Tibial artery (tissue), 4 donors: Measurements from ENCODE around the gene P4HA1.
"Not testable (repeated sequence)": the region's sequence is repeated elsewhere in the genome, so short reads cannot be mapped to it uniquely, and the experiment has no call there.

Experiments
- DNase-seq, 2 donors: peaks; one replicate each; pipeline ENCODE4 v3.0.0-alpha.2; 2019
- H3K27ac ChIP-seq, 2 donors: fragments of 200-600 bp; sonication (generic) in 1 of 2; 1 replicate in 1 of 2; 2 replicates in 1 of 2; pipeline ENCODE4 v1.5.1; 2018 to 2019; ENCODE audit warnings: mild to moderate bottlenecking in 1 of 2
- H3K27me3 ChIP-seq, 2 donors: fragments of 200-600 bp; sonication (generic) in 1 of 2; one replicate each; pipeline versions ENCODE4 v1.5.1 to v1.6.0; 2016 to 2019
- H3K36me3 ChIP-seq, 3 donors: fragments of 200-600 bp; sonication (generic) in 2 of 3; one replicate each; pipeline ENCODE4 v1.5.1; 2016 to 2019; ENCODE audit warnings: mild to moderate bottlenecking in 2 of 3
- H3K4me1 ChIP-seq, 4 donors: fragments of 200-600 bp; sonication (generic) in 2 of 4; 1 replicate in 3 of 4; 2 replicates in 1 of 4; pipeline ENCODE4 v1.5.1; 2016 to 2019
- H3K4me3 ChIP-seq, 2 donors: fragments of 200-600 bp; sonication (generic) in 1 of 2; 1 replicate in 1 of 2; 2 replicates in 1 of 2; pipeline ENCODE4 v1.5.1; 2018 to 2019; ENCODE audit warnings: mild to moderate bottlenecking in 2 of 2
- H3K9me3 ChIP-seq, 3 donors: fragments of 200-600 bp; sonication (generic) in 1 of 3; one replicate each; pipeline ENCODE4 v1.5.1; 2016 to 2019
- intact Hi-C: fragments of 100-400 bp; cut with DNase I; formaldehyde crosslinking; loops from one replicate; pipeline ENCODE4 v1.15.0; 2023; ENCODE audit warnings: low total_unique reads
- TF ChIP-seq, protein P1 (sequence below), 2 experiments: fragments of 200-600 bp in 1 of 2; fragments of 450-650 bp in 1 of 2; IDR thresholded peaks; one replicate each; pipeline ENCODE4 v1.5.1; 2017 to 2019; ENCODE audit warnings: antibody characterized with exemption in 2 of 2, mild to moderate bottlenecking in 1 of 2, moderate library complexity in 1 of 2

The P4HA1 gene

DNA sequence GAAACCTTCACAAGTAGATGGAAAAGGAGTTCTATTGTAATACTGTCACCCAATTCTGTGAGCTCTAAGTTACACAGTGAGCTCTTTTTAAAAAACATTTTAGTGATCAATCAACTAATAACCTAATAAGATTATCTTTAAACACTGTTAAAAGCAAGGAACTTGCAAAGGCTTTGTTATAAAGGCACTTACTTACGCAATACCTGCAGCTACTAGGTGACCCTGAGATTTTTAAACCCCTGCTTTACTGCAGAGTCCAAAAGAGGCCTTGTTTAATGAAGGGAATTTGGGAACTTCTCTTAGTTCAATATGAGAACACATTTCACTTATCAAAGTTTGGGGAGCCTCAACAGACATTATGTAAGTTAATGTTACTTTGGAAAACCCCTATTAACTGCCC, 53.3 kb downstream of the P4HA1 start:
- Histone ChIP-seq H3K9me3 (no peaks in the 10 kb centered on the region), H3K36me3 (peaks cover 0 to 9% (median 3%) of the 10 kb centered on the region in 3 donors), H3K4me3 (no peak overlapping the region), H3K27me3 (no peaks in the 10 kb centered on the region), H3K4me1 (peaks cover 0 to 33% (median 18%) of the 10 kb centered on the region in 4 donors), H3K27ac (peak overlapping the region in 1 of 2 donors; percentile 37)
- intact Hi-C loops, result no loop called here
- no peak for DNase-seq
- TF ChIP-seq, protein P1, sequence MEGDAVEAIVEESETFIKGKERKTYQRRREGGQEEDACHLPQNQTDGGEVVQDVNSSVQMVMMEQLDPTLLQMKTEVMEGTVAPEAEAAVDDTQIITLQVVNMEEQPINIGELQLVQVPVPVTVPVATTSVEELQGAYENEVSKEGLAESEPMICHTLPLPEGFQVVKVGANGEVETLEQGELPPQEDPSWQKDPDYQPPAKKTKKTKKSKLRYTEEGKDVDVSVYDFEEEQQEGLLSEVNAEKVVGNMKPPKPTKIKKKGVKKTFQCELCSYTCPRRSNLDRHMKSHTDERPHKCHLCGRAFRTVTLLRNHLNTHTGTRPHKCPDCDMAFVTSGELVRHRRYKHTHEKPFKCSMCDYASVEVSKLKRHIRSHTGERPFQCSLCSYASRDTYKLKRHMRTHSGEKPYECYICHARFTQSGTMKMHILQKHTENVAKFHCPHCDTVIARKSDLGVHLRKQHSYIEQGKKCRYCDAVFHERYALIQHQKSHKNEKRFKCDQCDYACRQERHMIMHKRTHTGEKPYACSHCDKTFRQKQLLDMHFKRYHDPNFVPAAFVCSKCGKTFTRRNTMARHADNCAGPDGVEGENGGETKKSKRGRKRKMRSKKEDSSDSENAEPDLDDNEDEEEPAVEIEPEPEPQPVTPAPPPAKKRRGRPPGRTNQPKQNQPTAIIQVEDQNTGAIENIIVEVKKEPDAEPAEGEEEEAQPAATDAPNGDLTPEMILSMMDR (IDR thresholded peaks at IDR 0.05), result no peak

DNA sequence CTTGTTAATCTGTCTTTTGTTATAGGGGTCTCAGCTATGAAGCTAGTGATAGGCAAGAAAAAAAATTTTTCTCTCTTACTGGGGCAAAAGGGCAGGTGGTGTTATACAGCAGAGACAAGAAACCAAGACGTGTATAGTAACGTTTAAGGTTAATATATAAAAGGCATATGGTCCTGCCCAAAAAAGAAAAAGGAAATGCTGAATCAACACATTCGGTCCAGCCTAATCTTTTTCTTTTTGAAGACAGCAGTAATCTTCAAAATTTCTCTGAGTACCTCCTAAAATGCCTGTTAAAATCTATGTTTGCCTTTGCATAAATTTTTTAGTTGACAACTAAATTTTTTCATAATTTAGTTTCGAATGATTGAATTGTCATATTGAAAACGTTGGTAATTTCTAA, 54.5 kb downstream of the P4HA1 start:
- no peak overlapping the region for H3K27ac ChIP-seq

DNA sequence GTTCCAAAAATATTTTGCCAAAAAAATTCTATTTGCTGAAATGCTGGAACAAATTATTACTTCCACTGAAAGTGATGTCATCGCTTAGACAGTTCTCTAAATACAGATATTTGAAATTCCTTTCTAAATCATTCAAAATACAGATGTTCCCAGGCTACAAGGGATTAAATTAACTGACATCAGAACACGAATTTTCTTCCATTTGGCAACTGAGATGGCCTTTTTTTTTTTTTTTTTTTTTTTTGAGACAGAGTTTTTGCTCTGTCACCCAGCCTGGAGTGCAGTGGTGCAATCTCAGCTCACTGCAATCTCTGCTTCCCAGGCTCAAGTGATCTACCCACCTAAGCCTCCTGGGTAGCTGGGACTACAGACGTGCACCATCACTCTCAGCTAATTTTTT, 57.0 kb downstream of the P4HA1 start:
- Histone ChIP-seq H3K4me3 (no peak overlapping the region), H3K4me1 (peaks cover 0 to 28% (median 14%) of the 10 kb centered on the region in 4 donors), H3K27me3 (no peaks in the 10 kb centered on the region), H3K9me3 (no peaks in the 10 kb centered on the region), H3K36me3 (peaks cover 0 to 10% (median 8%) of the 10 kb centered on the region in 3 donors), H3K27ac (peak overlapping the region; percentile 45 to 72)
- TF ChIP-seq, protein P1 (IDR thresholded peaks at IDR 0.05), result no peak
- DNase-seq, result peak; percentile 27 to 70
- intact Hi-C loops, result no loop called here

More for the DNA sequence above, 54.5 kb downstream of the P4HA1 start:
- Histone ChIP-seq H3K36me3 (peaks cover 3 to 9% (median 3%) of the 10 kb centered on the region in 3 donors), H3K27me3 (no peaks in the 10 kb centered on the region), H3K4me1 (peaks cover 0 to 33% (median 18%) of the 10 kb centered on the region in 4 donors), H3K4me3 (no peak overlapping the region), H3K9me3 (no peaks in the 10 kb centered on the region)
- intact Hi-C loops, result no loop called here
- no peak for DNase-seq
- TF ChIP-seq, protein P1 (IDR thresholded peaks at IDR 0.05), result no peak

DNA sequence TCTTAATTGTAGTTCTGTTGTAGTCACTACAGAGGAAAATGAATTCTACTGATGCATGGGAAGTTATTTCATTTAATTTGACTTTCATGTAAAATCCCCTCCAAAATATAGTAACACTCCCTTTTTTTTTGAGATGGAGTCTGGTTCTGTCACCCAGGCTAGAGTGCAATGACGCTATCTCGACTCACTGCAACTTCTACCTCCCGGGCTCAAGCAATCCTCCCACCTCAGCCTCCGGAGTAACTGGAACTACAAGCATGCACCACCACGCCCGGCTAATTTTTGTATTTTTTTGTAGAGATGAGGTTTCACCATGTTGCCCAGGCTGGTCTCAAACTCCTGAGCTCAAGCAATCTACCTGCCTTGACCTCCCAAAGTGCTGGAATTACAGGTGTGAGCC, 60.4 kb downstream of the P4HA1 start:
- intact Hi-C loops, H3K4me3 ChIP-seq, H3K27ac ChIP-seq, H3K27me3 ChIP-seq, H3K9me3 ChIP-seq, DNase-seq: not testable (repeated sequence)
- peaks cover 5 to 19% (median 10%) of the 10 kb centered on the region in 3 donors for H3K36me3 ChIP-seq
- peaks cover 0 to 15% (median 7%) of the 10 kb centered on the region in 4 donors for H3K4me1 ChIP-seq

DNA sequence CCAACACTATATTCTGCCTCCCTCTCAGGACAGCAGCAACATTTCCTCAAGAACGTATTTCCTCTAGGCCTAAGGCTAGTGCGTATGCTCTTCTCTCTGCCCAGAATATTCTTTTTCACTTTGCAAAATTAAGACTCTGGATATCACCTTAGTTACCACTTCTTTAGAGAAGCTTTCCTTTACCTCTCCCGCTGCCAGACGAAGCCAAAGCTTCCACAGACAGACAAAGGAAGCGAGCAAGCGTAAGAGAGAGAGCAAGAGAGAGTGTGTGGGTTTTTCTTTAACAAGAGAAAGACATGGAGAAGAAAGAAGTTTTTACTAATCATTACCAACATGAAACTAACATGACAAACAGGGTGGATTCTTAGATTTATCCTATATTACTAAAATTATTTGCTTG, 64.1 kb downstream of the P4HA1 start:
- Histone ChIP-seq H3K4me1 (no peaks in the 10 kb centered on the region), H3K4me3 (no peak overlapping the region), H3K36me3 (peaks cover 12 to 35% (median 25%) of the 10 kb centered on the region in 3 donors), H3K9me3 (no peaks in the 10 kb centered on the region), H3K27me3 (no peaks in the 10 kb centered on the region), H3K27ac (no peak overlapping the region)
- intact Hi-C loops, result no loop called here
- TF ChIP-seq, protein P1 (IDR thresholded peaks at IDR 0.05), result no peak
- DNase-seq, result no peak

DNA sequence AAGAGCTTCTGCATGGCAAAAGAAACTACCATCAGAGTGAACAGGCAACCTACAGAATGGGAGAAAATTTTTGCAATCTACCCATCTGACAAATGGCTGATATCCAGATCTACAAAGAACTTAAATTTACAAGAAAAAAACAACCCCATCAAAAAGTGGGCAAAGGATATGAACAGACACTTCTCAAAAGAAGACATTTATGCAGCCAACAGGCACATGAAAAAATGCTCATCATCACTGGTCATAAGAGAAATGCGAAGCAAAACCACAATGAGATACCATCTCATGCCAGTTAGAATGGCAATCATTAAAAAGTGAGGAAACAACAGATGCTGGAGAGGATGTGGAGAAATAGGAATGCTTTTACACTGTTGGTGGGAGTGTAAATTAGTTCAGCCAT, 70.0 kb downstream of the P4HA1 start:
- H3K36me3 ChIP-seq, result peaks cover 7 to 42% (median 30%) of the 10 kb centered on the region in 3 donors
- H3K9me3 ChIP-seq, H3K27ac ChIP-seq, H3K4me3 ChIP-seq, intact Hi-C loops, H3K27me3 ChIP-seq, DNase-seq, H3K4me1 ChIP-seq: not testable (repeated sequence)

DNA sequence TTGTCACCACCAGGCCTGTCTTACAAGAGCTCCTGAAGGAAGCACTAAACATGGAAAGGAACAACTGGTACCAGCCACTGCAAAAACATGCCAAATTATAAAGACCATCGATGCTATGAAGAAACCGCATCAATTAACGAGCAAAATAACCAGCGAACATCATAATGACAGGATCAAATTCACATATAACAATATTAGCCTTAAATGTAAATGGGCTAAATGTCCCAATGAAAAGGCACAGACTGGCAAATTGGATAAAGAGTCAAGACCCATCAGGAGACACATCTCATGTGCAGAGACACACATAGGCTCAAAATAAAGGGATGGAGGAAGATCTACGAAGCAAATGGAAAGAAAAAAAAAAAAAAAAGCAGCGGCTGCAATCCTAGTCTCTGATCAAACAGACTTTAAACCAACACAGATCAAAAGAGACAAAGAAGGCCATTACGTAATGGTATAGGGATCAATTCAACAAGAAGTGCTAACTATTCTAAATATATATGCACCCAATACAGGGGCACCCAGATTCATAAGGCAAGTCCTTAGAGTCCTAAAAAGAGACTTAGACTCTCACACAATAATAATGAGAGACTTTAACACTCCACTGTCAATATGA, 73.1 kb downstream of the P4HA1 start:
- Histone ChIP-seq H3K4me1 (peaks cover 6 to 30% (median 8%) of the 10 kb centered on the region in 4 donors), H3K36me3 (peaks cover 0 to 33% (median 25%) of the 10 kb centered on the region in 3 donors)
- H3K9me3 ChIP-seq, DNase-seq, H3K4me3 ChIP-seq, H3K27me3 ChIP-seq, intact Hi-C loops, H3K27ac ChIP-seq: not testable (repeated sequence)

DNA sequence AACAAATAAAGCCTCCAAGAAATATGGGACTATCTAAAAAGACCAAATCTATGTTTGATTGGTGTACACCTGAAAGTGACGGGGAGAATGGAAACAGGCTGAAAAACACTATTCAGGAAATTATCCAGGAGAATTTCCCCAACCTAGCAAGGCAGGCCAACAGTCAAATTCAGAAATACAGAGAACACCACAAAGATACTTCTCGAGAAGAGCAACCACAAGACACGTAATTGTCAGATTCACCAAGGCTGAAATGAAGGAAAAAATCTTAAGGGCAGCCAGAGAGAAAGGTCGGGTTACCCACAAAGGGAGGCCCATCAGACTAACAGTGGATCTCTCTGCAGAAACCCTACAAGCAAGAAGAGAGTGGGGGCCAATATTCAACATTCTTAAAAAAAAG, 73.7 kb downstream of the P4HA1 start:
- H3K9me3 ChIP-seq, H3K27me3 ChIP-seq, DNase-seq, H3K27ac ChIP-seq, intact Hi-C loops, H3K4me3 ChIP-seq: not testable (repeated sequence)
- peaks cover 6 to 36% (median 14%) of the 10 kb centered on the region in 4 donors for H3K4me1 ChIP-seq
- peaks cover 0 to 27% (median 22%) of the 10 kb centered on the region in 3 donors for H3K36me3 ChIP-seq

DNA sequence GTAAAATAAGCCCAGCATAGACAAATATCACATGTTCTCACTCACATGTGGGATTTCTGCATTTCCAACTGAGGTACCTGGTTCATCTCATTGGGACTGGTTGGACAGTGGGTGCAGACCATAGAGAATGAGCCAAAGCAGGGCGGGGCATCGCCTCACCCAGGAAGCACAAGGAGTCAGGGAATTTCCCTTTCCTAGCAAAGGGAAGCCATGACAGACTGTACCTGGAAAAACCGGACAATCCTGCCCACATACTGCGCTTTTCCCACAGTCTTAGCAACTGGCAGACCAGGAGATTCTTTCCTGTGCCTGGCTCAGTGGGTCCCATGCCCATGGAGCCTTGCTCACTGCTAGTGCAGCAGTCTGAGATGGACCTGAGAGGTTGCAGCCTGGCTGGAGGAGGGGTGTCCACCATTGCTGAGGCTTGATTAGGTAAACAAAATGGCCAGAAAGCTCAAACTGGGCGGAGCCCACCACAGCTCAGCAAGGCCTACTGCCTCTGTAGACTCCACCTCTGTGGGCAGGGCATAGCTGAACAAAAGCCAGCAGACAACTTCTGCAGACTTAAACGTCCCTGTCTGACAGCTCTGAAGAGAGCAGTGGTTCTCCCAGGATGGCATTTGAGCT, 75.0 kb downstream of the P4HA1 start:
- H3K27ac ChIP-seq, H3K4me3 ChIP-seq, intact Hi-C loops, DNase-seq, H3K27me3 ChIP-seq, H3K9me3 ChIP-seq: not testable (repeated sequence)
- H3K36me3 ChIP-seq, result peaks cover 1 to 19% (median 11%) of the 10 kb centered on the region in 3 donors
- H3K4me1 ChIP-seq, result peaks cover 6 to 44% (median 18%) of the 10 kb centered on the region in 4 donors
